SKM-1 (cell line): ENCODE data around the gene ANXA3.
A peak's percentile ranks its signal among the peaks of the same experiment; 100 is the strongest.

Experiments
- DNase-seq: peaks from one replicate; lab custom pipeline; 2025; ENCODE audit not compliant: unreplicated experiment; lab: John Stamatoyannopoulos, UW

ANXA3 gene

GRCh38 chr4:78644063-78644691 is 92.6 kb downstream of the ANXA3 start:
- no peak for DNase-seq

GRCh38 chr4:78644744-78645330 is 93.3 kb downstream of the ANXA3 start:
- DNase-seq = peak; percentile 85

- DNase-seq = no peak
Observed at GRCh38 chr4:78645853-78646757, 94.5 kb downstream of the ANXA3 start.

GRCh38 chr4:78647272-78647671 is 95.7 kb downstream of the ANXA3 start:
- DNase-seq = no peak

GRCh38 chr4:78648640-78649363 is 97.2 kb downstream of the ANXA3 start:
- DNase-seq = no peak

GRCh38 chr4:78650106-78651024 is 98.8 kb downstream of the ANXA3 start:
- DNase-seq = no peak

- DNase-seq = no peak
Observed at GRCh38 chr4:78651250-78651860, 99.8 kb downstream of the ANXA3 start.

GRCh38 chr4:78652282-78652876 is 100.8 kb downstream of the ANXA3 start:
- no peak for DNase-seq

- no peak for DNase-seq
Observed at GRCh38 chr4:78653655-78654054, 102.1 kb downstream of the ANXA3 start.

- no peak for DNase-seq
Observed at GRCh38 chr4:78654807-78655206, 103.2 kb downstream of the ANXA3 start.

- peak; percentile 96 for DNase-seq
Observed at GRCh38 chr4:78656968-78657445, 105.4 kb downstream of the ANXA3 start.

- no peak for DNase-seq
Observed at GRCh38 chr4:78659264-78659663, 107.7 kb downstream of the ANXA3 start.

GRCh38 chr4:78659665-78660064 is 108.1 kb downstream of the ANXA3 start:
- no peak for DNase-seq
